IMR-90 (cell line): ENCODE measurements around the gene JSRP1. TPM values are rescaled to one million over a fixed set of nuclear protein-coding genes. Genes with fewer than 3 reads are reported as not detected.

ENCODE experiments used
- ATAC-seq: fragments of 200-7000 bp; cut with Tn5 transposase; 2 replicates; pipeline ENCODE4 v1.9.1; 2020; ENCODE audit warnings: low read depth, mild to moderate bottlenecking, moderate library complexity
- BruUV-seq: library from RNA; stranded (reverse); fragments of 400-500 nt; replicated peaks from 2 replicates; lab custom pipeline; 2021; lab: Mats Ljungman, UMichigan
- CTCF ChIA-PET: fragments of 300-600 bp; formaldehyde crosslinking; extraction: SDS; loops from one replicate; lab custom pipeline; 2021; ENCODE audit warnings: antibody characterized with exemption; lab: Yijun Ruan, JAX
- POLR2A ChIA-PET: fragments of 300-600 bp; sonication (Branson Sonifier 250); formaldehyde crosslinking; loops from one replicate; lab custom pipeline; 2022; ENCODE audit warnings: antibody characterized with exemption; ENCODE audit not compliant: unreplicated experiment; lab: Charles Lee
- DNase-seq: peaks from one replicate; pipeline ENCODE4 v3.0.0; 2013
- H2AFZ ChIP-seq: replicated peaks from 2 replicates; pipeline ENCODE3; 2013; ENCODE audit warnings: low read length, mild to moderate bottlenecking; ENCODE audit not compliant: poor library complexity
- H2AK5ac ChIP-seq: 2 replicates; pipeline ENCODE4 v1.6.1; 2013; ENCODE audit warnings: low read depth, low read length, inconsistent platforms
- H2AK9ac ChIP-seq: replicated peaks from 2 replicates; pipeline ENCODE3; 2013; ENCODE audit warnings: mild to moderate bottlenecking, low read depth, low read length, moderate library complexity; ENCODE audit not compliant: poor library complexity
- H2BK120ac ChIP-seq: 2 replicates; pipeline ENCODE4 v1.6.1; 2013; ENCODE audit warnings: low read depth, low read length, inconsistent platforms
- H2BK15ac ChIP-seq: 3 replicates; pipeline ENCODE4 v1.6.1; 2013; ENCODE audit warnings: low read depth, low read length, inconsistent platforms
- H2BK20ac ChIP-seq: 2 replicates; pipeline ENCODE4 v1.6.1; 2013; ENCODE audit warnings: low read depth, mild to moderate bottlenecking, inconsistent platforms, low read length, moderate library complexity
- H2BK5ac ChIP-seq: 2 replicates; pipeline ENCODE4 v1.6.1; 2013; ENCODE audit warnings: mild to moderate bottlenecking, low read depth, low read length, inconsistent platforms; ENCODE audit not compliant: poor library complexity, severe bottlenecking
- H3K14ac ChIP-seq: replicated peaks from 2 replicates; pipeline ENCODE4 v1.6.1; 2013; ENCODE audit warnings: low read depth, low read length, inconsistent platforms
- H3K18ac ChIP-seq: 2 replicates; pipeline ENCODE4 v1.6.1; 2013; ENCODE audit warnings: low read depth, low read length, control low read depth
- H3K23ac ChIP-seq: 2 replicates; pipeline ENCODE4 v1.6.1; 2013; ENCODE audit warnings: low read depth, low read length, inconsistent platforms
- H3K27ac ChIP-seq: 2 replicates; pipeline ENCODE4 v1.5.1; 2013; ENCODE audit warnings: mild to moderate bottlenecking, control low read depth, low read length; ENCODE audit not compliant: insufficient read depth
- H3K27me3 ChIP-seq: 2 replicates; pipeline ENCODE4 v1.6.1; 2013; ENCODE audit warnings: low read length; ENCODE audit not compliant: control insufficient read depth, insufficient read depth
- H3K36me3 ChIP-seq: 2 replicates; pipeline ENCODE4 v1.6.1; 2013; ENCODE audit warnings: low read length, mixed read lengths; ENCODE audit not compliant: control insufficient read depth, insufficient read depth
- H3K4ac ChIP-seq: 2 replicates; pipeline ENCODE4 v1.6.1; 2013; ENCODE audit warnings: low read depth, low read length, inconsistent platforms
- H3K4me1 ChIP-seq: 2 replicates; pipeline ENCODE4 v1.6.1; 2013; ENCODE audit warnings: low read length, mixed read lengths; ENCODE audit not compliant: control insufficient read depth, insufficient read depth
- H3K4me2 ChIP-seq: 2 replicates; pipeline ENCODE4 v1.6.1; 2013; ENCODE audit warnings: low read depth, mild to moderate bottlenecking, control low read depth, low read length, moderate library complexity
- H3K4me3 ChIP-seq: 2 replicates; pipeline ENCODE4 v1.5.1; 2013; ENCODE audit warnings: low read depth, mild to moderate bottlenecking, control low read depth, low read length, moderate library complexity; ENCODE audit not compliant: insufficient read depth
- H3K56ac ChIP-seq: 2 replicates; pipeline ENCODE4 v1.6.1; 2013; ENCODE audit warnings: low read length, inconsistent platforms; ENCODE audit not compliant: insufficient read depth; ENCODE audit errors: extremely low read depth
- H3K79me1 ChIP-seq, 2 experiments: 2 replicates each; pipeline ENCODE4 v1.6.1; 2013; ENCODE audit warnings: low read length in 2 of 2, inconsistent platforms in 1 of 2, low read depth in 1 of 2
- H3K9ac ChIP-seq: 2 replicates; pipeline ENCODE4 v1.6.1; 2013; ENCODE audit warnings: low read depth, low read length, control low read depth
- H3K9me1 ChIP-seq: 2 replicates; pipeline ENCODE4 v1.6.1; 2013; ENCODE audit warnings: low read length, inconsistent platforms; ENCODE audit not compliant: insufficient read depth
- H3K9me3 ChIP-seq: 2 replicates; pipeline ENCODE4 v1.6.1; 2013; ENCODE audit warnings: low read length; ENCODE audit not compliant: control insufficient read depth, insufficient read depth
- H4K20me1 ChIP-seq: 2 replicates; pipeline ENCODE4 v1.6.1; 2013; ENCODE audit warnings: low read length, inconsistent platforms; ENCODE audit not compliant: insufficient read depth
- H4K5ac ChIP-seq: 2 replicates; pipeline ENCODE4 v1.6.1; 2013; ENCODE audit warnings: mild to moderate bottlenecking, low read depth, low read length, control low read depth
- H4K8ac ChIP-seq, 2 experiments: 2 replicates each; pipeline ENCODE4 v1.6.1; 2013; ENCODE audit warnings: low read depth in 2 of 2, low read length in 2 of 2, control low read depth in 1 of 2, inconsistent platforms in 1 of 2
- H4K91ac ChIP-seq: 2 replicates; pipeline ENCODE4 v1.6.1; 2013; ENCODE audit warnings: low read depth, low read length, inconsistent platforms; ENCODE audit not compliant: insufficient read depth
- CHD1 ChIP-seq: IDR thresholded peaks from 2 replicates; pipeline ENCODE4 v1.6.1; 2012; ENCODE audit warnings: low read depth, low read length, improper control_type of control experiment
- MAFK ChIP-seq: IDR thresholded peaks from 2 replicates; pipeline ENCODE4 v1.6.1; 2012; ENCODE audit warnings: low read depth, low read length, improper control_type of control experiment
- MXI1 ChIP-seq: IDR thresholded peaks from 2 replicates; pipeline ENCODE4 v1.6.1; 2012; ENCODE audit warnings: low read depth, mild to moderate bottlenecking, low read length, moderate library complexity, borderline replicate concordance
- NFE2L2 ChIP-seq: fragments of 150-350 bp; IDR thresholded peaks from 2 replicates; pipeline ENCODE4 v1.6.1; 2016; ENCODE audit warnings: low read depth, mild to moderate bottlenecking, low read length
- POLR2A ChIP-seq: IDR thresholded peaks from 2 replicates; pipeline ENCODE4 v1.6.1; 2012; ENCODE audit warnings: mild to moderate bottlenecking, low read depth, low read length
- RAD21 ChIP-seq: IDR thresholded peaks from 2 replicates; pipeline ENCODE4 v1.6.1; 2012; ENCODE audit warnings: low read length, improper control_type of control experiment
- RCOR1 ChIP-seq: IDR thresholded peaks from 2 replicates; pipeline ENCODE4 v1.6.1; 2012; ENCODE audit warnings: mild to moderate bottlenecking, low read length, improper control_type of control experiment; ENCODE audit not compliant: insufficient replicate concordance
- RFX5 ChIP-seq: IDR thresholded peaks from 2 replicates; pipeline ENCODE4 v1.8.0; 2012; ENCODE audit warnings: low read depth, mild to moderate bottlenecking, low read length, moderate library complexity
- SMC3 ChIP-seq: fragments of 150-350 bp; IDR thresholded peaks from 2 replicates; pipeline ENCODE4 v1.6.1; 2016; ENCODE audit warnings: low read depth, mild to moderate bottlenecking, antibody characterized with exemption, low read length, moderate library complexity
- WGBS, 2 experiments: methylation state at CpG; one replicate each; pipeline versions ENCODE4 v1.1.5 to v1.1.7; 2013; ENCODE audit warnings: missing lambda C conversion rate in 2 of 2; ENCODE audit not compliant: insufficient read length in 1 of 2; ENCODE audit errors: extremely low coverage in 2 of 2; 5-methylcytosine and 5-hydroxymethylcytosine counted together
- dilution Hi-C: fragments of 300-500 bp; cut with HindIII; formaldehyde crosslinking; loops from one replicate; pipeline ENCODE4 v1.14.3; 2018; ENCODE audit warnings: low sequenced_read_pairs; ENCODE audit not compliant: unreplicated experiment
- in situ Hi-C: fragments of 300-500 bp; cut with MboI; formaldehyde crosslinking; loops from 3 replicates; pipeline ENCODE4 v1.14.3; 2019; ENCODE audit warnings: low sequenced_read_pairs, inconsistent platforms, mixed read lengths
- intact Hi-C: fragments of 100-400 bp; cut with micrococcal nuclease; formaldehyde crosslinking; loops from 2 replicates; pipeline ENCODE4 v1.10.0; 2022
- polyA plus RNA-seq, 3 experiments: library from polyadenylated mRNA; depleted of rRNA; stranded (reverse); fragments of >200 nt; gene quantifications; 2 replicates each; pipeline ENCODE4 v1.2.3, GENCODE V29; 2012; ENCODE audit warnings: low replicate concordance in 1 of 3
- total RNA-seq: library from RNA; depleted of rRNA; stranded (reverse); fragments of >200 nt; gene quantifications from 2 replicates; pipeline ENCODE4 v1.2.3, GENCODE V29; 2012
- TF ChIP-seq, protein P1 (sequence below): conservative IDR thresholded peaks from 2 replicates; pipeline ENCODE4 v1.5.1; 2012; ENCODE audit warnings: mild to moderate bottlenecking, low read depth, low read length, improper control_type of control experiment

The JSRP1 gene
- total and polyA plus RNA-seq, 2 of the 4 experiments (the other 2 are of a cell fraction), result not detected

DNA sequence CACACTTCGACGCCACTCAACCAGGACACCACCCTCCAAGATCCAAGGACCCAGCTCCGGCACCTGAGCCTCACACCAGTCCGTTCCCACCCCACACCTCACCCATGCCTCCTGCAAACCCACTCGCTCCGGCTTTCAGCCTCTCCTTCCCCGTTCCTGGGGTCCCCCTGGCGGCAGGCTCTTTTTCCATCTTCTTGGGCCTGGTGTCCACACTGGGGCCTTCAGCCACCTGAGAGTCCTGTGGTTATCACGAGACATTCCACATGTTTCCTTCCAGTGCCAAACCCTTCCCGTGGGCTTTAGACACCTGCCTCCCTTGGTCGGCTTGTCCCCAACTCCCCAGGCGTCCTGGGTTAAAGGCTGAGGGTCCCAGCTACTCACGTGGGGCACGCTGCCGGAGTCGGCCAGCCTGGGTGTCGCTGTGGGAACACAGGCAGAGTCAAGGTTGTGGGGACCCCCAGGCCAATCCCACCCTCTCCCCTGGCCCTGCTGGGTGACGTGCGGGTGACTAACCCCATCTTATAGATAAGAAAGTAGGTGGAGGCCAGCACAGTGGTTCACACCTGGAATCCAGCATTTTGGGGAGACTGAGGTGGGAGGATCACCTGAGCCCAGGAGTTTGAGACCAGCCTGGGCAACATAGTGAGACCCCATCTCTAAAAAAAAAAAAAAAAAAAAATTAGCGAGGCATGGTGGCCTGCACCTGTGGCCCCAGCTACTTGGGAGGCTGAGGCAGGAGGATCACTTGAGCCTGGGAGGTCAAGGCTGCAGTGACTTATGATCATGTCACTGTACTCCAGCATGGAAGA, 1.9 kb downstream of the JSRP1 start:
- H3K4ac ChIP-seq, result no peak overlapping the region

More for the DNA sequence above, 1.9 kb downstream of the JSRP1 start:
- H2BK20ac ChIP-seq, result no peak overlapping the region
- H3K9me3 ChIP-seq, result no peaks in the 10 kb centered on the region
- peaks cover 4% of the 10 kb centered on the region; the same call in 1 of the 2 replicates for H3K4me1 ChIP-seq
- no peak overlapping the region for H4K91ac ChIP-seq
- TF ChIP-seq RFX5 (no peak), POLR2A (no peak), NFE2L2 (no peak), MAFK (no peak), SMC3 (0 out of 2 replicates have a peak, but pooled peaks have one; percentile 15), CHD1 (no peak), RCOR1 (no peak), MXI1 (no peak), RAD21 (peak; percentile 33; the same call in 1 of the 2 replicates)
- TF ChIP-seq, protein P1, sequence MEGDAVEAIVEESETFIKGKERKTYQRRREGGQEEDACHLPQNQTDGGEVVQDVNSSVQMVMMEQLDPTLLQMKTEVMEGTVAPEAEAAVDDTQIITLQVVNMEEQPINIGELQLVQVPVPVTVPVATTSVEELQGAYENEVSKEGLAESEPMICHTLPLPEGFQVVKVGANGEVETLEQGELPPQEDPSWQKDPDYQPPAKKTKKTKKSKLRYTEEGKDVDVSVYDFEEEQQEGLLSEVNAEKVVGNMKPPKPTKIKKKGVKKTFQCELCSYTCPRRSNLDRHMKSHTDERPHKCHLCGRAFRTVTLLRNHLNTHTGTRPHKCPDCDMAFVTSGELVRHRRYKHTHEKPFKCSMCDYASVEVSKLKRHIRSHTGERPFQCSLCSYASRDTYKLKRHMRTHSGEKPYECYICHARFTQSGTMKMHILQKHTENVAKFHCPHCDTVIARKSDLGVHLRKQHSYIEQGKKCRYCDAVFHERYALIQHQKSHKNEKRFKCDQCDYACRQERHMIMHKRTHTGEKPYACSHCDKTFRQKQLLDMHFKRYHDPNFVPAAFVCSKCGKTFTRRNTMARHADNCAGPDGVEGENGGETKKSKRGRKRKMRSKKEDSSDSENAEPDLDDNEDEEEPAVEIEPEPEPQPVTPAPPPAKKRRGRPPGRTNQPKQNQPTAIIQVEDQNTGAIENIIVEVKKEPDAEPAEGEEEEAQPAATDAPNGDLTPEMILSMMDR, result peak; percentile 42
- no peak overlapping the region for H3K18ac ChIP-seq
- H3K27me3 ChIP-seq, result peaks cover 36% of the 10 kb centered on the region
- H3K23ac ChIP-seq, result no peak overlapping the region
- ChIA-PET POLR2A (no interaction called here), CTCF (no interaction called here)
- no peak overlapping the region for H2BK5ac ChIP-seq
- ATAC-seq, result peak; percentile 27; the same call in 1 of the 2 replicates
- H2AK5ac ChIP-seq, result no peak overlapping the region
- H2AK9ac ChIP-seq, result peak overlapping the region; percentile 44
- no peak overlapping the region for H3K56ac ChIP-seq
- H2AFZ ChIP-seq, result no peak overlapping the region
- DNase-seq, result peak; percentile 23
- H3K14ac ChIP-seq, result no peak overlapping the region
- no peak overlapping the region for H2BK15ac ChIP-seq
- in situ Hi-C loops (no loop called here), intact Hi-C loops (no loop called here), dilution Hi-C loops (no loop called here)
- peaks cover 12% of the 10 kb centered on the region for H4K20me1 ChIP-seq
- H3K9me1 ChIP-seq, result no peaks in the 10 kb centered on the region
- 0 out of 2 replicates have a peak, but pooled peaks cover under 1% of the 10 kb centered on the region for H3K36me3 ChIP-seq
- H4K5ac ChIP-seq, result no peak overlapping the region
- no peak overlapping the region for H2BK120ac ChIP-seq
- no TSS peak for BruUV-seq
- H3K9ac ChIP-seq, result no peak overlapping the region
- no peak overlapping the region for H4K8ac ChIP-seq
- 48% methylated on average over 7 of the region's 20 CpGs; no CpG with 5 or more reads in 1 of the 2 experiments for WGBS, 2 experiments
- H3K27ac ChIP-seq, result no peak overlapping the region
- no peak overlapping the region for H3K4me2 ChIP-seq
- no peak overlapping the region for H3K4me3 ChIP-seq
- H3K79me1 ChIP-seq, result no peaks in the 10 kb centered on the region
